Loucy (cell line): Measurements from ENCODE around the gene CENPB.
A peak's percentile ranks its signal among the peaks of the same experiment; 100 is the strongest.

Experiments
- H2AFZ ChIP-seq: fragments of 200-600 bp; sonication (generic); 2 replicates; pipeline ENCODE4 v1.6.0; 2016; ENCODE audit warnings: antibody characterized with exemption, mild to moderate bottlenecking, low read length, moderate library complexity
- H3F3A ChIP-seq: fragments of 200-600 bp; 2 replicates; pipeline ENCODE4 v1.6.0; 2016; ENCODE audit warnings: antibody characterized with exemption, low read depth, mild to moderate bottlenecking
- H3K27me3 ChIP-seq: fragments of 200-600 bp; sonication (generic); 2 replicates; pipeline ENCODE4 v1.6.1; 2014; ENCODE audit warnings: low read length, mild to moderate bottlenecking; ENCODE audit not compliant: insufficient read depth, poor library complexity, severe bottlenecking
- H3K36me3 ChIP-seq: fragments of 200-600 bp; sonication (generic); 2 replicates; pipeline ENCODE4 v1.6.1; 2016; ENCODE audit warnings: low read length; ENCODE audit not compliant: insufficient read depth
- H3K4me1 ChIP-seq: fragments of 200-600 bp; sonication (generic); 2 replicates; pipeline ENCODE4 v1.5.1; 2014; ENCODE audit warnings: low read length, mild to moderate bottlenecking; ENCODE audit not compliant: insufficient read depth, poor library complexity, severe bottlenecking
- H3K4me2 ChIP-seq: fragments of 200-600 bp; sonication (generic); 2 replicates; pipeline ENCODE4 v1.6.0; 2014; ENCODE audit warnings: antibody characterized with exemption, low read length, low read depth, mild to moderate bottlenecking; ENCODE audit not compliant: poor library complexity, severe bottlenecking
- H3K4me3 ChIP-seq: fragments of 200-600 bp; sonication (generic); 2 replicates; pipeline ENCODE4 v1.5.1; 2014; ENCODE audit warnings: low read length, mild to moderate bottlenecking, mixed read lengths; ENCODE audit not compliant: poor library complexity, severe bottlenecking
- H3K79me2 ChIP-seq: fragments of 200-600 bp; sonication (generic); 2 replicates; pipeline ENCODE4 v1.6.1; 2014; ENCODE audit warnings: low read length; ENCODE audit not compliant: insufficient read depth
- H3K9ac ChIP-seq: fragments of 200-600 bp; sonication (generic); 2 replicates; pipeline ENCODE4 v1.6.0; 2014; ENCODE audit warnings: mild to moderate bottlenecking, low read depth, low read length, moderate library complexity; ENCODE audit not compliant: poor library complexity, severe bottlenecking
- H3K9me2 ChIP-seq: fragments of 200-600 bp; sonication (generic); replicated peaks from 2 replicates; pipeline ENCODE4 v1.6.1; 2016; ENCODE audit warnings: low read depth, low read length, mixed read lengths
- H3K9me3 ChIP-seq: fragments of 200-600 bp; sonication (generic); 2 replicates; pipeline ENCODE4 v1.6.1; 2014; ENCODE audit warnings: mild to moderate bottlenecking, antibody characterized with exemption, low read length, low read depth; ENCODE audit not compliant: insufficient read depth
- H4K20me1 ChIP-seq: fragments of 200-600 bp; sonication (generic); 2 replicates; pipeline ENCODE4 v1.6.0; 2014; ENCODE audit warnings: antibody characterized with exemption, low read length, mild to moderate bottlenecking; ENCODE audit not compliant: insufficient read depth, poor library complexity, severe bottlenecking
- CTCF ChIP-seq: fragments of 200-600 bp; sonication (generic); conservative IDR thresholded peaks from 2 replicates; pipeline ENCODE4 v1.5.1; 2014; ENCODE audit warnings: mild to moderate bottlenecking, antibody characterized with exemption, low read length
- EZH2phosphoT487 ChIP-seq: fragments of 200-600 bp; IDR thresholded peaks from 2 replicates; pipeline ENCODE4 v1.6.1; 2018; ENCODE audit warnings: antibody characterized with exemption, mild to moderate bottlenecking, moderate library complexity, borderline replicate concordance

CENPB gene

GRCh38 chr20:3763671-3764601, 22.6 kb downstream of the CENPB start:
- no peak overlapping the region for H3K4me3 ChIP-seq
- peaks cover 14% of the 10 kb centered on the region; the same call in 1 of the 2 replicates for H3K79me2 ChIP-seq
- H3K4me1 ChIP-seq = peaks cover 31% of the 10 kb centered on the region
- H4K20me1 ChIP-seq = no peaks in the 10 kb centered on the region
- H3K9me3 ChIP-seq = no peaks in the 10 kb centered on the region
- no peaks in the 10 kb centered on the region for H3F3A ChIP-seq
- H3K36me3 ChIP-seq = no peaks in the 10 kb centered on the region
- no peaks in the 10 kb centered on the region for H3K27me3 ChIP-seq
- TF ChIP-seq EZH2phosphoT487 (no peak), CTCF (no peak)
- H3K9ac ChIP-seq = peak overlapping the region; percentile 87
- H2AFZ ChIP-seq = no peak overlapping the region
- H3K9me2 ChIP-seq = no peaks in the 10 kb centered on the region
- peak overlapping the region; percentile 13 for H3K4me2 ChIP-seq

GRCh38 chr20:3760655-3761348, 25.7 kb downstream of the CENPB start:
- no peaks in the 10 kb centered on the region for H3F3A ChIP-seq
- no peak for TF ChIP-seq CTCF
- no peak for TF ChIP-seq EZH2phosphoT487
- no peak overlapping the region for H3K4me2 ChIP-seq
- no peak overlapping the region for H3K9ac ChIP-seq
- peaks cover 8% of the 10 kb centered on the region; the same call in 1 of the 2 replicates for H3K36me3 ChIP-seq
- peaks cover 16% of the 10 kb centered on the region for H3K4me1 ChIP-seq
- no peaks in the 10 kb centered on the region for H3K9me2 ChIP-seq
- no peaks in the 10 kb centered on the region for H3K27me3 ChIP-seq
- H4K20me1 ChIP-seq = no peaks in the 10 kb centered on the region
- H3K79me2 ChIP-seq = 0 out of 2 replicates have a peak, but pooled peaks cover 4% of the 10 kb centered on the region
- H2AFZ ChIP-seq = no peak overlapping the region
- no peak overlapping the region for H3K4me3 ChIP-seq
- H3K9me3 ChIP-seq = no peaks in the 10 kb centered on the region

DNA sequence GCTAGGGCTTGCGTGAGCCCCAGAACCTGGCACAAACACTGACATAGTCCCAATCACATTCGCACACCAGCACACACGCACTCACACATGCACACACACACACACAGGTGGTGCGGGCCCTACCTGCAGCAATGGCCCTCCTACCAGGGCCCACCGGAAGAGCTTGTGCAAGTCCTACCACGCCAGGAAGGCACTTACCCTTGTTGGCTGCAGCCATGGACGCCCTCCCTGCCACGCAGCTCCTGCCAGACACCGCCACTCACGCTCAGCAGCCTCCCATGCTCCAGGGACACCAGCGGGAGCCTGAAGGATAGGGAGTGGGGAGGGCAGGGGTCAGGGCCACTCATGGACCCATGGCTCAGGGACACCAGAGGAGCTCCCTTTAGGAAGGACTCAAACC, 26.7 kb downstream of the CENPB start:
- H3F3A ChIP-seq = no peaks in the 10 kb centered on the region
- no peak overlapping the region for H3K4me2 ChIP-seq
- H3K4me1 ChIP-seq = peaks cover 7% of the 10 kb centered on the region
- H2AFZ ChIP-seq = no peak overlapping the region
- no peaks in the 10 kb centered on the region for H3K27me3 ChIP-seq
- H3K79me2 ChIP-seq = no peaks in the 10 kb centered on the region
- H4K20me1 ChIP-seq = no peaks in the 10 kb centered on the region
- H3K4me3 ChIP-seq = no peak overlapping the region
- no peak overlapping the region for H3K9ac ChIP-seq
- H3K9me2 ChIP-seq = no peaks in the 10 kb centered on the region
- peaks cover 8% of the 10 kb centered on the region; the same call in 1 of the 2 replicates for H3K36me3 ChIP-seq
- TF ChIP-seq CTCF (no peak), EZH2phosphoT487 (no peak)
- no peaks in the 10 kb centered on the region for H3K9me3 ChIP-seq
